HCT116 (cell line): ENCODE results near the gene ARHGAP42. TPM values are rescaled to one million over a fixed set of nuclear protein-coding genes. Genes with fewer than 3 reads are reported as not detected.

ENCODE experiments used
- ATAC-seq: fragments of 200-7000 bp; cut with Tn5 transposase; 2 replicates; pipeline ENCODE4 v1.9.1; 2020; ENCODE audit warnings: mild to moderate bottlenecking, moderate library complexity
- BruUV-seq: library from RNA; stranded (reverse); fragments of 400-500 nt; replicated peaks from 2 replicates; lab custom pipeline; 2021; lab: Mats Ljungman, UMichigan
- CTCF ChIA-PET: fragments of 300-600 bp; sonication (Branson Sonifier 250); formaldehyde crosslinking; loops from one replicate; lab custom pipeline; 2021; ENCODE audit warnings: antibody characterized with exemption; lab: Charles Lee
- POLR2A ChIA-PET: fragments of 300-600, 350-600 bp; sonication (Branson Sonifier 250); formaldehyde crosslinking; loops from one replicate; lab custom pipeline; 2021; ENCODE audit warnings: antibody characterized with exemption; lab: Charles Lee
- RAD21 ChIA-PET, 2 experiments: fragments of 300-600 bp; sonication (Branson Sonifier 250); formaldehyde crosslinking; loops; one replicate each; lab custom pipeline; 2023; ENCODE audit warnings: low total read pairs in 2 of 2; ENCODE audit not compliant: uncharacterized antibody in 2 of 2, unreplicated experiment in 2 of 2, low non-redundant PET in 1 of 2; lab: Charles Lee
- DNase-seq: peaks from one replicate; pipeline ENCODE4 v3.0.0-alpha.2; 2010; ENCODE audit warnings: low read depth, low spot score
- H2AFZ ChIP-seq: fragments of 200-600 bp; shearing (Covaris generic), sonication (generic); 2 replicates; pipeline ENCODE4 v1.6.1; 2017; ENCODE audit warnings: low read depth, mixed run types, mixed read lengths, antibody characterized with exemption, low read length; ENCODE audit not compliant: poor library complexity, severe bottlenecking
- H3K27ac ChIP-seq: 2 replicates; pipeline ENCODE4 v1.5.1; 2012; ENCODE audit warnings: low read depth, low read length
- H3K27me3 ChIP-seq: fragments of 200-600 bp; sonication (generic); 2 replicates; pipeline ENCODE4 v1.6.1; 2016; ENCODE audit warnings: mixed run types, low read length, mixed read lengths; ENCODE audit not compliant: insufficient read depth
- H3K36me3 ChIP-seq, 2 experiments: fragments of 200-500 bp in 1 of 2; fragments of 200-600 bp in 1 of 2; sonication (Bioruptor generic) in 1 of 2; sonication (generic) in 1 of 2; 2 replicates each; pipeline versions ENCODE4 v1.5.1 to v1.6.1; 2014 to 2016; ENCODE audit warnings: low read length in 2 of 2, inconsistent platforms in 1 of 2, mixed read lengths in 1 of 2, mixed run types in 1 of 2; ENCODE audit not compliant: insufficient read depth in 2 of 2, control insufficient read depth in 1 of 2
- H3K4me1 ChIP-seq, 2 experiments: fragments of 200-600 bp in 1 of 2; sonication (generic) in 1 of 2; 2 replicates each; pipeline versions ENCODE4 v1.5.1 to v1.6.1; 2012 to 2017; ENCODE audit warnings: low read length in 2 of 2, inconsistent platforms in 1 of 2, mild to moderate bottlenecking in 1 of 2, mixed read lengths in 1 of 2, mixed run types in 1 of 2, moderate library complexity in 1 of 2; ENCODE audit not compliant: insufficient read depth in 2 of 2, control insufficient read depth in 1 of 2
- H3K4me2 ChIP-seq: fragments of 200-600 bp; sonication (generic); 2 replicates; pipeline ENCODE4 v1.6.1; 2017; ENCODE audit warnings: mixed run types, low read length, mixed read lengths
- H3K4me3 ChIP-seq, 2 experiments: fragments of 200-600 bp in 1 of 2; sonication (generic) in 1 of 2; replicated peaks in 1 of 2; 2 replicates each; pipeline ENCODE4 v1.5.1; 2011 to 2016; ENCODE audit warnings: low read length in 2 of 2, control low read depth in 1 of 2, low read depth in 1 of 2, mild to moderate bottlenecking in 1 of 2, mixed read lengths in 1 of 2, mixed run types in 1 of 2
- H3K79me2 ChIP-seq: fragments of 200-600 bp; sonication (generic); 2 replicates; pipeline ENCODE4 v1.6.1; 2017; ENCODE audit warnings: mild to moderate bottlenecking, mixed run types, low read length, moderate library complexity, mixed read lengths; ENCODE audit not compliant: insufficient read depth
- H3K9ac ChIP-seq: fragments of 200-600 bp; sonication (generic); 2 replicates; pipeline ENCODE4 v1.6.1; 2016; ENCODE audit warnings: low read length, mixed read lengths
- H3K9me2 ChIP-seq: fragments of 200-600 bp; sonication (generic), shearing (Covaris generic); 2 replicates; pipeline ENCODE4 v1.6.1; 2017; ENCODE audit warnings: mixed run types, mild to moderate bottlenecking, moderate library complexity; ENCODE audit not compliant: insufficient read depth
- H3K9me3 ChIP-seq, 2 experiments: fragments of 200-500 bp in 1 of 2; fragments of 200-600 bp in 1 of 2; sonication (Bioruptor generic) in 1 of 2; sonication (generic) in 1 of 2; 2 replicates each; pipeline ENCODE4 v1.6.1; 2014 to 2017; ENCODE audit warnings: low read length in 2 of 2, mixed read lengths in 2 of 2, inconsistent platforms in 1 of 2, low read depth in 1 of 2, mild to moderate bottlenecking in 1 of 2, mixed run types in 1 of 2, moderate library complexity in 1 of 2; ENCODE audit not compliant: control insufficient read depth in 1 of 2, insufficient read depth in 1 of 2
- H4K20me1 ChIP-seq: fragments of 200-600 bp; sonication (generic), shearing (Covaris generic); 2 replicates; pipeline ENCODE4 v1.6.1; 2017; ENCODE audit warnings: mixed run types, mild to moderate bottlenecking, moderate library complexity; ENCODE audit not compliant: insufficient read depth
- CBX3 ChIP-seq: IDR thresholded peaks from 2 replicates; pipeline ENCODE4 v1.6.1; 2012; ENCODE audit warnings: low read depth
- EGR1 ChIP-seq: IDR thresholded peaks from 2 replicates; pipeline ENCODE4 v1.6.1; 2012; ENCODE audit warnings: low read depth
- EZH2phosphoT487 ChIP-seq: fragments of 200-600 bp; IDR thresholded peaks from 2 replicates; pipeline ENCODE4 v1.6.1; 2018; ENCODE audit warnings: antibody characterized with exemption, borderline replicate concordance
- JUND ChIP-seq: IDR thresholded peaks from 2 replicates; pipeline ENCODE4 v1.6.1; 2012
- POLR2A ChIP-seq: IDR thresholded peaks from 2 replicates; pipeline ENCODE4 v1.7.0; 2011; ENCODE audit warnings: borderline replicate concordance; ENCODE audit not compliant: insufficient read depth, insufficient read length; ENCODE audit errors: extremely low read depth
- POLR2AphosphoS5 ChIP-seq: IDR thresholded peaks from 2 replicates; pipeline ENCODE4 v1.6.1; 2011; ENCODE audit warnings: mild to moderate bottlenecking, low read depth, low read length, moderate library complexity
- RAD21 ChIP-seq: IDR thresholded peaks from 2 replicates; pipeline ENCODE4 v1.6.1; 2012; ENCODE audit warnings: low read depth, mild to moderate bottlenecking
- SIN3A ChIP-seq: IDR thresholded peaks from 2 replicates; pipeline ENCODE4 v1.6.1; 2012; ENCODE audit warnings: low read depth
- SP1 ChIP-seq: IDR thresholded peaks from 2 replicates; pipeline ENCODE4 v1.6.1; 2012; ENCODE audit warnings: low read depth
- TCF7L2 ChIP-seq: IDR thresholded peaks from 2 replicates; pipeline ENCODE4 v1.7.0; 2011; ENCODE audit warnings: borderline replicate concordance, inconsistent platforms; ENCODE audit not compliant: insufficient read depth, insufficient read length; ENCODE audit errors: extremely low read depth
- YY1 ChIP-seq: IDR thresholded peaks from 2 replicates; pipeline ENCODE4 v1.6.1; 2011; ENCODE audit warnings: low read length, low read depth, moderate library complexity, mild to moderate bottlenecking; ENCODE audit not compliant: insufficient replicate concordance; ENCODE audit errors: extremely low read depth
- ZFX ChIP-seq: fragments of 450-650 bp; IDR thresholded peaks from 2 replicates; pipeline ENCODE4 v1.6.1; 2017
- ZNF274 ChIP-seq: fragments of 200-500 bp; sonication (Bioruptor generic); IDR thresholded peaks from 2 replicates; pipeline ENCODE4 v1.6.1; 2014; ENCODE audit warnings: mild to moderate bottlenecking, low read depth, low read length, inconsistent platforms
- intact Hi-C: fragments of 100-400 bp; cut with micrococcal nuclease; formaldehyde crosslinking; loops from 2 replicates; pipeline ENCODE4 v1.10.0; 2022
- total RNA-seq: library from RNA; stranded (reverse); gene quantifications from one replicate; pipeline ENCODE4 v1.2.1, GENCODE V29; 2021; ENCODE audit not compliant: unreplicated experiment
- TF ChIP-seq, protein P1 (sequence below): IDR thresholded peaks from 2 replicates; pipeline ENCODE4 v1.6.1; 2012
- TF ChIP-seq, protein P2 (sequence below): IDR thresholded peaks from 2 replicates; pipeline ENCODE4 v1.6.1; 2012; ENCODE audit warnings: low read depth

ARHGAP42 gene
- total RNA-seq, 1 experiment from 2014 or later: 12.3 TPM

DNA sequence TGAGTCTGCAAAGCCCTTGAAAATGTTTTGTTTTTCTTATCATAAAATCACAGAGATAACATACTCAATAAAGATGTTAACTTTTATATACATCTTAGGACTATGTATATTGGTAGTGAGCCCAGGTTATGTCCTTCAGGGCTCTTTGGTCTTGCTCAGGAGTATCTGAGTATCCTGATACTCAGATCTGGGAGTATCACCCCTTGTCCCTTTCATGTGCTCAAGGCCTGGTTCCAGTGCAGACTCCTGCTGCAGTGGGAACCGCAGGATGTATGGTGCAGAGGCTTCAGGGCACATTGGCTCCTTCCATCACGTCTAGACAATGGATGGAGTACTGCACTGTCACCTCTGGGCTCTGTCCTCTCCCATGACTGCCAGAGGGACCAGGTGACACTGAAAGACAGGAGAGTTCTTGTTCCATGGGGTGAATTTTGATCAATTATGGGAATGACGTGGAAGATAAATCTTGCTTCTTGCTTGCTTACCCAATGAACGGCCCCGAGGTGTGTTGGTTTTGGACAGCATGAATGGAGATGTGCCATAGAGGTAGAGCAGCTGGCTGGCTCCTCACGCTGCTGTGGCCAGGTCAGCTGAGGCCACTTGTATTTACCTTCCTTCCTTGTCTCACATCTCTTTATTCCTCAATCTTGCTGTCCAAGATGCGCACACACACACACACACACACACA, 215.5 kb downstream of the ARHGAP42 start:
- Histone ChIP-seq H3K9me3 (no peaks in the 10 kb centered on the region), H3K27me3 (no peaks in the 10 kb centered on the region), H3K36me3 (no peaks in the 10 kb centered on the region), H3K9me2 (no peaks in the 10 kb centered on the region), H3K4me3 (no peak overlapping the region), H4K20me1 (no peaks in the 10 kb centered on the region), H3K4me1 (no peaks in the 10 kb centered on the region), H3K79me2 (no peaks in the 10 kb centered on the region), H2AFZ (no peak overlapping the region), H3K9ac (no peak overlapping the region), H3K27ac (no peak overlapping the region), H3K4me2 (no peak overlapping the region)
- TF ChIP-seq ZNF274 (no peak), ZFX (no peak), EGR1 (no peak), YY1 (no peak), JUND (no peak), POLR2A (no peak), TCF7L2 (no peak), POLR2AphosphoS5 (no peak), RAD21 (no peak), SIN3A (no peak), CBX3 (no peak), EZH2phosphoT487 (no peak), SP1 (no peak)
- TF ChIP-seq, protein P1, sequence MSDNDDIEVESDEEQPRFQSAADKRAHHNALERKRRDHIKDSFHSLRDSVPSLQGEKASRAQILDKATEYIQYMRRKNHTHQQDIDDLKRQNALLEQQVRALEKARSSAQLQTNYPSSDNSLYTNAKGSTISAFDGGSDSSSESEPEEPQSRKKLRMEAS: no peak
- TF ChIP-seq, protein P2, sequence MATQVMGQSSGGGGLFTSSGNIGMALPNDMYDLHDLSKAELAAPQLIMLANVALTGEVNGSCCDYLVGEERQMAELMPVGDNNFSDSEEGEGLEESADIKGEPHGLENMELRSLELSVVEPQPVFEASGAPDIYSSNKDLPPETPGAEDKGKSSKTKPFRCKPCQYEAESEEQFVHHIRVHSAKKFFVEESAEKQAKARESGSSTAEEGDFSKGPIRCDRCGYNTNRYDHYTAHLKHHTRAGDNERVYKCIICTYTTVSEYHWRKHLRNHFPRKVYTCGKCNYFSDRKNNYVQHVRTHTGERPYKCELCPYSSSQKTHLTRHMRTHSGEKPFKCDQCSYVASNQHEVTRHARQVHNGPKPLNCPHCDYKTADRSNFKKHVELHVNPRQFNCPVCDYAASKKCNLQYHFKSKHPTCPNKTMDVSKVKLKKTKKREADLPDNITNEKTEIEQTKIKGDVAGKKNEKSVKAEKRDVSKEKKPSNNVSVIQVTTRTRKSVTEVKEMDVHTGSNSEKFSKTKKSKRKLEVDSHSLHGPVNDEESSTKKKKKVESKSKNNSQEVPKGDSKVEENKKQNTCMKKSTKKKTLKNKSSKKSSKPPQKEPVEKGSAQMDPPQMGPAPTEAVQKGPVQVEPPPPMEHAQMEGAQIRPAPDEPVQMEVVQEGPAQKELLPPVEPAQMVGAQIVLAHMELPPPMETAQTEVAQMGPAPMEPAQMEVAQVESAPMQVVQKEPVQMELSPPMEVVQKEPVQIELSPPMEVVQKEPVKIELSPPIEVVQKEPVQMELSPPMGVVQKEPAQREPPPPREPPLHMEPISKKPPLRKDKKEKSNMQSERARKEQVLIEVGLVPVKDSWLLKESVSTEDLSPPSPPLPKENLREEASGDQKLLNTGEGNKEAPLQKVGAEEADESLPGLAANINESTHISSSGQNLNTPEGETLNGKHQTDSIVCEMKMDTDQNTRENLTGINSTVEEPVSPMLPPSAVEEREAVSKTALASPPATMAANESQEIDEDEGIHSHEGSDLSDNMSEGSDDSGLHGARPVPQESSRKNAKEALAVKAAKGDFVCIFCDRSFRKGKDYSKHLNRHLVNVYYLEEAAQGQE: no peak
- RAD21 ChIA-PET: no interaction called here
- no TSS peak for BruUV-seq
- ATAC-seq (no peak), DNase-seq (no peak)
- intact Hi-C loops: no loop called here
- POLR2A ChIA-PET: no interaction called here
- CTCF ChIA-PET: no interaction called here
